Measurements from ENCODE around the gene MEGF9. TPM values are rescaled to one million over a fixed set of nuclear protein-coding genes. Genes with fewer than 3 reads are reported as not detected.

MEGF9 gene
- total RNA-seq, 1 experiment from 2014 or later = 35.7 TPM

GRCh38 chr9:120730654-120731514 lies 16.6 kb upstream of the MEGF9 start:
- Histone ChIP-seq H3K9me2 (ENCODE audit: insufficient read depth) (no peaks in the 10 kb centered on the region), H3K4me3 (no peak overlapping the region; the same call in 1 of the 2 replicates), H3K9me3 (ENCODE audit: insufficient read depth, low read depth) (no peaks in the 10 kb centered on the region), H3K36me3 (ENCODE audit: low read depth) (no peaks in the 10 kb centered on the region), H3K4me1 (replicated peaks; ENCODE audit: insufficient read depth) (peaks cover 73% of the 10 kb centered on the region), H2AFZ (no peak overlapping the region), H4K20me1 (ENCODE audit: insufficient read depth) (no peaks in the 10 kb centered on the region), H3K27ac (peak overlapping the region; percentile 87), H3K79me2 (ENCODE audit: low read depth) (no peaks in the 10 kb centered on the region), H3F3A (ENCODE audit: insufficient read depth, low read depth) (peaks cover 50% of the 10 kb centered on the region), H3K27me3 (ENCODE audit: insufficient read depth, low read depth) (no peaks in the 10 kb centered on the region), H3K4me2 (peak overlapping the region; percentile 67)
- CTCF ChIA-PET = interaction anchor here (0.6 to 1.8 kb wide), 6 partner anchors 9 to 551 kb away, joined by 8 to 11 read pairs (median 10); no protein-coding TSS in a partner anchor
- TF ChIP-seq, protein P1, sequence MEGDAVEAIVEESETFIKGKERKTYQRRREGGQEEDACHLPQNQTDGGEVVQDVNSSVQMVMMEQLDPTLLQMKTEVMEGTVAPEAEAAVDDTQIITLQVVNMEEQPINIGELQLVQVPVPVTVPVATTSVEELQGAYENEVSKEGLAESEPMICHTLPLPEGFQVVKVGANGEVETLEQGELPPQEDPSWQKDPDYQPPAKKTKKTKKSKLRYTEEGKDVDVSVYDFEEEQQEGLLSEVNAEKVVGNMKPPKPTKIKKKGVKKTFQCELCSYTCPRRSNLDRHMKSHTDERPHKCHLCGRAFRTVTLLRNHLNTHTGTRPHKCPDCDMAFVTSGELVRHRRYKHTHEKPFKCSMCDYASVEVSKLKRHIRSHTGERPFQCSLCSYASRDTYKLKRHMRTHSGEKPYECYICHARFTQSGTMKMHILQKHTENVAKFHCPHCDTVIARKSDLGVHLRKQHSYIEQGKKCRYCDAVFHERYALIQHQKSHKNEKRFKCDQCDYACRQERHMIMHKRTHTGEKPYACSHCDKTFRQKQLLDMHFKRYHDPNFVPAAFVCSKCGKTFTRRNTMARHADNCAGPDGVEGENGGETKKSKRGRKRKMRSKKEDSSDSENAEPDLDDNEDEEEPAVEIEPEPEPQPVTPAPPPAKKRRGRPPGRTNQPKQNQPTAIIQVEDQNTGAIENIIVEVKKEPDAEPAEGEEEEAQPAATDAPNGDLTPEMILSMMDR (conservative IDR thresholded peaks at IDR 0.05) = no peak
- no peak for TF ChIP-seq EZH2 (IDR thresholded peaks at IDR 0.05; ENCODE audit: low read depth)
- peak; percentile 92 to 100 for DNase-seq
- POLR2A ChIA-PET (ENCODE audit: unreplicated experiment) = interaction anchor here (0.5 to 1.6 kb wide), 8 partner anchors 16 to 758 kb away, joined by 3 to 39 read pairs (median 3); partner anchors contain the start of gene MEGF9
- BruUV-seq (replicated peaks) = no TSS peak
- intact Hi-C loops (cut with micrococcal nuclease; ENCODE audit: unreplicated experiment) = loop anchor here (1.0 to 10.0 kb wide), 5 partner anchors 16 to 554 kb away; partner anchors contain the start of gene CDK5RAP2

DNA sequence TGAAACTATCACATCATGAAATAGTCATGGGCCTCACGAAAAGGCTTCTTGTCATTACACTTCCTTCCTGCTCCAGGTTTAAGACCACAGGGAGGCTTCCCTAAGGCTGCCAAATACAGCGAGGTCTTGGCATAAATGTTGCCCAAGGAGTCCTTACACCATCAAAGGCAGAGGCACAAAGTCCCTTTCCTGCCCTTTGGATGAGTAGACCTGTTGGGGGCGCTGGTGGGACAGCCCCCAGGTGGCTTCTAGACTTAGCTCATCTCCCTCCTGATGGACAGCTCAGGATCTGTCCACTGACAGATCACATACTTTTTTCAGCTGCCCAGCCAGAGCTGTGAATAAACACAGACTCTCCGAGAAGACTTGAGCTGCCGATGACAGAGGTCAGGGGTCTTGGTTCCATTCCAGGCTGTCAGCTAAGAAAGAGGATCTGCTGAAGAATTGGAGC lies 15.5 kb upstream of the MEGF9 start:
- no peaks in the 10 kb centered on the region for H3K27me3 ChIP-seq (ENCODE audit: insufficient read depth, low read depth)
- H3K79me2 ChIP-seq (ENCODE audit: low read depth) = no peaks in the 10 kb centered on the region
- BruUV-seq (replicated peaks) = no TSS peak
- no peaks in the 10 kb centered on the region for H3K9me3 ChIP-seq (ENCODE audit: insufficient read depth, low read depth)
- peak overlapping the region; percentile 67 for H3K4me2 ChIP-seq
- H3K4me3 ChIP-seq = no peak overlapping the region
- intact Hi-C loops (cut with micrococcal nuclease; ENCODE audit: unreplicated experiment) = loop anchor here (1.0 to 10.0 kb wide), 5 partner anchors 15 to 555 kb away; partner anchors contain the start of gene CDK5RAP2
- peaks cover 41% of the 10 kb centered on the region for H3F3A ChIP-seq (ENCODE audit: insufficient read depth, low read depth)
- H3K27ac ChIP-seq = peak overlapping the region; percentile 87
- no peaks in the 10 kb centered on the region for H3K36me3 ChIP-seq (ENCODE audit: low read depth)
- no peak overlapping the region for H2AFZ ChIP-seq
- CTCF ChIA-PET = interaction anchor here (1.3 kb wide), 1 partner anchor 552 kb away, joined by 9 read pairs; no protein-coding TSS in a partner anchor
- TF ChIP-seq, protein P1 (conservative IDR thresholded peaks at IDR 0.05) = 0 out of 2 replicates have a peak, but pooled peaks have one; percentile 29
- no peak for TF ChIP-seq EZH2 (IDR thresholded peaks at IDR 0.05; ENCODE audit: low read depth)
- H3K9me2 ChIP-seq (ENCODE audit: insufficient read depth) = no peaks in the 10 kb centered on the region
- peak in 1 of 2 experiments; percentile 52 for DNase-seq
- H4K20me1 ChIP-seq (ENCODE audit: insufficient read depth) = no peaks in the 10 kb centered on the region
- POLR2A ChIA-PET (ENCODE audit: unreplicated experiment) = interaction anchor here (0.8 to 1.6 kb wide), 2 partner anchors 15 to 46 kb away, joined by 9 to 39 read pairs; partner anchors contain the start of gene MEGF9
- peaks cover 65% of the 10 kb centered on the region for H3K4me1 ChIP-seq (replicated peaks; ENCODE audit: insufficient read depth)

GRCh38 chr9:120726484-120726883 lies 12.2 kb upstream of the MEGF9 start:
- H4K20me1 ChIP-seq (ENCODE audit: insufficient read depth) = no peaks in the 10 kb centered on the region
- no peak overlapping the region for H2AFZ ChIP-seq
- no peaks in the 10 kb centered on the region for H3K79me2 ChIP-seq (ENCODE audit: low read depth)
- H3K27me3 ChIP-seq (ENCODE audit: insufficient read depth, low read depth) = no peaks in the 10 kb centered on the region
- H3F3A ChIP-seq (ENCODE audit: insufficient read depth, low read depth) = peaks cover 15% of the 10 kb centered on the region
- no peak overlapping the region for H3K27ac ChIP-seq
- ChIA-PET CTCF (no interaction called here), POLR2A (ENCODE audit: unreplicated experiment) (no interaction called here)
- peaks cover 31% of the 10 kb centered on the region for H3K4me1 ChIP-seq (replicated peaks; ENCODE audit: insufficient read depth)
- no peak overlapping the region for H3K4me2 ChIP-seq
- BruUV-seq (replicated peaks) = no TSS peak
- DNase-seq = no peak
- TF ChIP-seq, protein P1 (conservative IDR thresholded peaks at IDR 0.05) = no peak
- TF ChIP-seq EZH2 (IDR thresholded peaks at IDR 0.05; ENCODE audit: low read depth) = no peak
- no peak overlapping the region for H3K4me3 ChIP-seq
- no peaks in the 10 kb centered on the region for H3K9me3 ChIP-seq (ENCODE audit: insufficient read depth, low read depth)
- intact Hi-C loops (cut with micrococcal nuclease; ENCODE audit: unreplicated experiment) = no loop called here
- H3K36me3 ChIP-seq (ENCODE audit: low read depth) = no peaks in the 10 kb centered on the region
- no peaks in the 10 kb centered on the region for H3K9me2 ChIP-seq (ENCODE audit: insufficient read depth)

Measured in PC-9 (cell line).